ENCODE measurements around the gene ZFC3H1. TPM values are rescaled to one million over a fixed set of nuclear protein-coding genes. Genes with fewer than 3 reads are reported as not detected.
"Not testable (repeated sequence)": the region's sequence is repeated elsewhere in the genome, so short reads cannot be mapped to it uniquely, and the experiment has no call there.

The ZFC3H1 gene
- total and polyA plus RNA-seq, 11 donors = 9.8 to 27.3 (median 17.4) TPM

- intact Hi-C loops (cut with DNase I) = loop anchor here in 4 of 10 donors (5.0 to 10.0 kb wide), 3 partner anchors 56 to 63 kb away; partner anchors contain the start of gene RAB21 (in 2 of the 4)
- Histone ChIP-seq H3K27ac (no peak overlapping the region), H3K4me1 (peaks cover 0 to 52% (median 23%) of the 10 kb centered on the region in 12 donors), H3K27me3 (no peaks in the 10 kb centered on the region), H3K36me3 (peaks cover 0 to 21% (median 0%) of the 10 kb centered on the region in 9 donors), H3K9me3 (no peaks in the 10 kb centered on the region), H3K4me3 (no peak overlapping the region)
- TF ChIP-seq POLR2A (IDR thresholded peaks at IDR 0.05) (no peak), CTCF (IDR thresholded peaks at IDR 0.05) (no peak)
- ATAC-seq (no peak), DNase-seq (no peak)
- WGBS, 4 donors = 75 to 87% (median 80%) methylated on average over 5 of the region's 5 CpGs
These were observed 25.4 kb upstream of the ZFC3H1 start for GRCh38 chr12:71688961-71689570.

GRCh38 chr12:71687172-71687571 lies 23.5 kb upstream of the ZFC3H1 start:
- 80 to 87% (median 86%) methylated on average over 11 of the region's 11 CpGs for WGBS, 4 donors
- ATAC-seq, H3K9me3 ChIP-seq, DNase-seq, H3K27me3 ChIP-seq: not testable (repeated sequence)
- Histone ChIP-seq H3K4me1 (peaks cover 0 to 46% (median 21%) of the 10 kb centered on the region in 12 donors), H3K36me3 (peaks cover 0 to 14% (median 0%) of the 10 kb centered on the region in 9 donors), H3K4me3 (peak overlapping the region in 11 of 12 donors; percentile 64 to 88 (median 79)), H3K27ac (peak overlapping the region in 2 of 12 donors; percentile 93 to 98)
- intact Hi-C loops (cut with DNase I) = loop anchor here in 5 of 10 donors (2.0 to 10.0 kb wide), 4 partner anchors 22 to 65 kb away; partner anchors contain the start of genes RAB21 (in 2 of the 5) and THAP2 (in 2 of the 5)

- intact Hi-C loops (cut with DNase I) = loop anchor here in 6 of 10 donors (1.0 to 10.0 kb wide), 5 partner anchors 22 to 66 kb away; partner anchors contain the start of genes RAB21 (in 2 of the 6), THAP2 (in 2 of the 6) and ZFC3H1 (in 2 of the 6)
- ATAC-seq = no peak
These were observed 23.0 kb upstream of the ZFC3H1 start for GRCh38 chr12:71686658-71687025.

GRCh38 chr12:71685914-71686657 lies 22.4 kb upstream of the ZFC3H1 start, which contains the start of gene TMEM19:
Gene TMEM19, plus strand, starts transcription at chr12:71686082. Its CDS starts 599 bp downstream, at chr12:71686681.
- H3K27ac ChIP-seq = peak within 1 kb of the TSS; percentile 54 to 99 (median 94)
- peaks cover 0 to 46% (median 20%) of the 10 kb centered on the region in 12 donors for H3K4me1 ChIP-seq
- H3K9me3 ChIP-seq = no peaks in the 10 kb centered on the region
- intact Hi-C loops (cut with DNase I) = loop anchor here in 6 of 10 donors (1.0 to 10.0 kb wide), 5 partner anchors 21 to 66 kb away; partner anchors contain the start of genes RAB21 (in 2 of the 6), THAP2 (in 2 of the 6) and ZFC3H1 (in 2 of the 6)
- 0 to 1% (median 1%) methylated on average over 26 to 63 of the region's 63 CpGs for WGBS, 4 donors
- peak in 5 of 12 donors; percentile 17 to 61 (median 47) for TF ChIP-seq CTCF (IDR thresholded peaks at IDR 0.05)
- peak in 1 of 2 donors; percentile 76 for TF ChIP-seq POLR2A (IDR thresholded peaks at IDR 0.05)
- H3K4me3 ChIP-seq = peak within 1 kb of the TSS; percentile 50 to 88 (median 78)
- DNase-seq (peak; percentile 92 to 95 (median 93)), ATAC-seq (peak; percentile 95 to 99 (median 99))
- no peaks in the 10 kb centered on the region for H3K27me3 ChIP-seq
- H3K36me3 ChIP-seq = peaks cover 0 to 14% (median 0%) of the 10 kb centered on the region in 9 donors

More at GRCh38 chr12:71686658-71687025, 23.0 kb upstream of the ZFC3H1 start:
- H3K27me3 ChIP-seq = no peaks in the 10 kb centered on the region
- H3K4me3 ChIP-seq = peak overlapping the region; percentile 50 to 88 (median 78)
- H3K4me1 ChIP-seq = peaks cover 0 to 46% (median 21%) of the 10 kb centered on the region in 12 donors
- no peak for DNase-seq
- WGBS, 4 donors = 10 to 19% (median 15%) methylated on average over 3 of the region's 3 CpGs
- peak overlapping the region; percentile 54 to 99 (median 94) for H3K27ac ChIP-seq
- H3K36me3 ChIP-seq = peaks cover 0 to 14% (median 0%) of the 10 kb centered on the region in 9 donors
- no peak for TF ChIP-seq POLR2A (IDR thresholded peaks at IDR 0.05)
- no peak for TF ChIP-seq CTCF (IDR thresholded peaks at IDR 0.05)
- H3K9me3 ChIP-seq = no peaks in the 10 kb centered on the region
